Stimulated activated CD4-positive, alpha-beta T cell treated with anti-CD3 and anti-CD28 coated beads, TNF-alpha, amount 100 ng/mL, for 4 hours (primary cell): ENCODE measurements around the gene PSENEN.
A peak's percentile ranks its signal among the peaks of the same experiment; 100 is the strongest.

ENCODE experiments used
- DNase-seq, 3 experiments: peaks; one replicate each; pipeline ENCODE4 v3.0.0-alpha.2; 2020; ENCODE audit warnings: low read depth in 3 of 3

PSENEN gene, protein sequence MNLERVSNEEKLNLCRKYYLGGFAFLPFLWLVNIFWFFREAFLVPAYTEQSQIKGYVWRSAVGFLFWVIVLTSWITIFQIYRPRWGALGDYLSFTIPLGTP

GRCh38 chr19:35745328-35746086 lies at the start of gene PSENEN, which contains the start of gene U2AF1L4:
Gene PSENEN, plus strand, starts transcription at chr19:35745651. Its CDS starts 280 bp downstream, at chr19:35745931.
Gene U2AF1L4, minus strand, starts transcription at chr19:35745418. Its CDS starts 27 bp downstream, at chr19:35745391.
- DNase-seq = peak; percentile 80 to 94 (median 93)

- no peak for DNase-seq
Measured at GRCh38 chr19:35695895-35696422, 49.5 kb upstream of the PSENEN start.

GRCh38 chr19:35696835-35697234 lies 48.6 kb upstream of the PSENEN start:
- no peak for DNase-seq

DNA sequence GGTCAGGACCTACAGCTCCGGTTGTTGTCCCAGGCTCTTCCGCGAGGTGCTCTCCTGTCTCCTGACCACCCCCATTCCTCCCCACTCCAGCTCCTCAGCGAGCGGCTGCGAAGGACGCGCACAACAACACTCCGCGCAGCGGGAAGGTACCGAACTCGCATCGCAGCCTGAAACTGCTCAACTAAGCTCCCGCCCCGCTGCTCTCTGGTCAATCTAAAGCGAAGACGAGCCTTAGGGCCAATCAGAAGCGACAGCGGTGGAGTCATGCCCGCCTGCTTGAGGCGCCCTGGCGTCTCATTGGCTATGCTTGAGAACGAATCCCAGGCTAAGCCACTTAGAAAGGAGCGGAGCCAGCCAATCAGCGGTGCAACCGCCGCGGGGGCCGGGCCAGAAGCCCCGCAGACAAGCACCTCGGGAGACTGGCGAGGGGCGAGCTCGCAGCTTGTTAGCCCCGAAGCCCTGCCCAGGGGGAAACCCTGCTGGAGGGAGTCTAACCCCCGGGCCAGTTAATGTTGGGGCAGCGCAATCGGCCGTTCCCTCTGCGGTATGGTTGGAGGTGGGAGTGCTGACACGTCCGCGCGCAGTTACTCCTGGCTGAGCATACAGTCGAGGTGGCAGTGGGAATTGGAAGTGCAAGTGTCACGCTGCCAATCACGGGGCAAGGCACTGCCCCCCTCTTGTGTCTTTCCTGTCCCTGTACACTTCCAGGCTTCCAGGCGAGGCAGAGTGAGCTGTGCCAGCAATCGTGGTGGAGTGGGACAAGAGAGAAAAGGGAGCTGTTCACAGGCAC lies 43.0 kb upstream of the PSENEN start:
- DNase-seq = peak; percentile 74 to 87 (median 87)

DNA sequence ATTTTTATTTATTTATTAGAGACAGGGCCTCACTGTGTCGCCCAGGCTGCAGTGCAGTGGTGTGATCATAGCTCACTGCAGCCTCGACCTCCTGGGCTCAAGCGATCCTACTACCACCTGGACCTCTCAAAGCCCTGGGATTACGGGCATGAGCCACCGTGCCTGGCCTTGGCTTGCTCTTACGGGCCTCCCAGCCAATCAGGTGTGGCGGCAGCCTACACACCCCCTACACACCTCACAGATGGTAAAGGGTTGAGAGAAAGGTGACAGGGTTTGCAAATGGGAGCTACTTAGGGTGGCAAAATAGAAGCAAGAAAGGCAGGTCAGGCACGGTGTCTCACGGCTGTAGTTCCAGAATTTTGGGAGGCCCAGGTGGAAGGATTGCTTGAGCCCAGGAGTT lies 42.1 kb upstream of the PSENEN start:
- no peak for DNase-seq

- no peak for DNase-seq
Measured at GRCh38 chr19:35704218-35704617, 41.2 kb upstream of the PSENEN start, which contains the start of gene ZBTB32. Gene ZBTB32, plus strand, starts transcription at chr19:35704558. Its CDS starts 10,069 bp downstream, at chr19:35714627.

DNA sequence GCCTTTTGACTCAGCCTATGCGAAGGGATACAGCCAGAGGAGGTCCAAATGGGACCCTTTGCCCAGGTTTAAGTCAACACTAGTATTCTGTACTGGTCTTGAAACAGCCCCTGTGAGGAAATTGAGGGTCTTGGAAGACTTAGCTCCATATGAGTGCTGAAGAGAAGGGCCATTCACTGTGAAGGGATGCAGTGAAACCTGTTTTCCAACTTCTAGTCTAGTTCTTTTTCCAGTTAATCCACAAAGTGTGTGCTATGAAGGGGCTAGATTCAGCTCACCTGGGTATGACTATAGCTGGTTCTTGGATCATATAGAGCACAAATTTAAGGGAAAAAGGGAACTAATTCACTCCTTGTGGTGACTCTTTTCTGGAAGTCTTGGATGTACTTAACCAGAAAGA lies 37.1 kb upstream of the PSENEN start:
- DNase-seq = no peak

DNA sequence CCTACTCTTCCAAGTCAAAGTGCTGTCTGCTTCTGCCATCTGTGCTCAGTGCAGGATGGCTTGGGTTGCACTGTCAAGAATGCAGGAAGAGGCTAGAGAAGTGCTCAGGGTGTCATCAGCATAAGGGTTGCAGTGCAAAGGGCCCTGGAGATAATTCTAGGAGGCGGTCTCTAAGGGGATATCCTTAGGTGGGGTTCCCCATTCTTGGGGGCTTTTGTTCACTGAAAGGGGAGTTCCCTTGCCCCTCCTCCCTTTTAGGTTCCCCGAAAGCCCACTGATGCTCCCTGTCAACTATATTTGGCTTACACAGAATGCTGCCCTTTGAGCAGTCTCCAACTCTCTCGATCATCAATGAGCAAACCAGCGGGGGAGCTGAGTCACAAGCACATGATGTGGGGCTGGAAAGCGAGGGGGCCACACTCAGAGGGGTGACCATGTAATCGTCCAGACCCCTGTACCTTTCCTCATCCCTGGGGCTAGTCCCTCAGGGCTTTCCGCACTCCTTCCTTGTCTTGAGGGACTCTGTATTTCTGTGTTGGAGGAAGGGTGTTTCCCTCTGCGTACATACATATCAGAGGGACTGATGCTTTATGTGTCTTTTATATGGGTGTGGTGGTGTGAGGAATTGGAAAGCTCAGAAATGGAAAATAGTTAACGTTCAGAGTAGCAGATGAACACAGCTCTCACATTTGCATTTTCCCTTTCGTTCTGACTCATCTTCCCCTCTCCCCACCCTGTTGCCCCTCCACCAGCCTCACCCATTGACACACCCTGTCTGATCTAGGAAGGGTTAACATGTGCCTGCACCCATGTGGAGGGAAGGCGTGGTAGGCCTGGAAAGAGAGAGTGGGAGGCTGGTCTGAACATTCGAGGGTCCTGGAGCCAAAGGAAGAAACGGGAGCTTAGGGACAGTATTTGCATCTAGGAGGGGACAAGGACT lies 34.4 kb upstream of the PSENEN start:
- DNase-seq = peak in 1 of 3 experiments; percentile 41

DNA sequence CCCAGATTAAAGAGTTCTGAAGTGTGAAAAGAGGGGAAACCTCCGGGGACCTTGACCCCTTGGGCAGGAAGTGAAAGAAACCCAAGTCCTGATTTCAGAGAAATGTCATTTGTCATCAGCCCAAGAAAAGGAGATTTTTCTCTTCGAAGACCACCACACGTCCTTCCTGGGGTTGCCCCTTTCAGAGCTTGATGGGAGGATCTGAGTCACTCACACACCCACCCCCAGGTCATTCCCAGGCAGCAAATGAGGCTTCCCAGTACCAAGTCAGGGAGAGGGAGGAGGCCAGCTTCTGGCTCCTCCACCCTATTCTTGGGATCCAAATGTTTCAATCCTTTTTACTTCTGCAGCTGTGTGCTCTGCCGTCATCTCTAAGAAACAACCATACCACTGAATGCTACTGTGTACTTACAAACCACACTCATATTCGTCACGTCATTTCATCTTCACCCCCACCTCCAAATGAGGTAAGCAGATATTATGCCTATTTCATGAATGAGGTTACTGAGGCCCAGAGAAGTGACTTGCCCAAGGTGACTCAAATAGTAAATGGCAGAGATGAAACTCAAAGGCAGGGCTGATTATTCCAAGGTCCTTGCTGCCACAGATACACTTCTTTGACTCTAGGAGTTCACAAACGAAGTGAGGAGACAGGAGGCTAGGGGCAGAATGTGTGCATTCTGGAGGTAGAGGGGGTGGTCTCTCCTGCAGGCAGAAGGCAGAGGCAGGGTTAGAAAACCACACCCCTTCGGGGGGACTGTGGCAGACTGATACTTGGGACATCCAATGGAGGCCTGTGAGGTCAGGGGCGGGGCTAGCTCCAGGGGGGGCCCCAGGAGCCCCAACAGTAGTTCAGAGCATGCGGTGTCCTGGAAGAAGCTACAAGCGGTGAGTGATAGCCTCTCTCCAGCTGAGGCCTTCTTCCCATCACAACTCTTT lies 32.6 kb upstream of the PSENEN start:
- peak in 1 of 3 experiments; percentile 44 for DNase-seq

DNA sequence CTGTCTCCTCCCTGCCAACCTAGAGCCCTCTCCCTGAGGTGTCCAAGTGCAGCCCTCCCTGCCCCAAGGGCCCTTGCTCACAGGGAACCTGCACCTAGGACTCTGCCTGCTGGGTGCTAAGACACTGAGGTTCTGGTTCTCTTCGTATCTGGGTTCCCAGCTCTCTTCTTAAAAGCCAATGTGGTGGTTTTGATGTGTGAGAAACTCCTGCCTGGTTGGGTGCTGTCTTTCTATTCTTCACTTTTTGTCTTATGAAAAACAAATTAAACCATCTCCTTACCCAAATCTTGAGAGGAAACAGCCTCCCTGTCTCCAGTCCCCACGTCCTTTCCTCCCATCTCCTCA lies 32.0 kb upstream of the PSENEN start:
- DNase-seq = no peak

GRCh38 chr19:35713904-35714495 lies 31.5 kb upstream of the PSENEN start:
- DNase-seq = no peak

- DNase-seq = no peak
Measured at GRCh38 chr19:35714601-35715354, 30.7 kb upstream of the PSENEN start.

DNA sequence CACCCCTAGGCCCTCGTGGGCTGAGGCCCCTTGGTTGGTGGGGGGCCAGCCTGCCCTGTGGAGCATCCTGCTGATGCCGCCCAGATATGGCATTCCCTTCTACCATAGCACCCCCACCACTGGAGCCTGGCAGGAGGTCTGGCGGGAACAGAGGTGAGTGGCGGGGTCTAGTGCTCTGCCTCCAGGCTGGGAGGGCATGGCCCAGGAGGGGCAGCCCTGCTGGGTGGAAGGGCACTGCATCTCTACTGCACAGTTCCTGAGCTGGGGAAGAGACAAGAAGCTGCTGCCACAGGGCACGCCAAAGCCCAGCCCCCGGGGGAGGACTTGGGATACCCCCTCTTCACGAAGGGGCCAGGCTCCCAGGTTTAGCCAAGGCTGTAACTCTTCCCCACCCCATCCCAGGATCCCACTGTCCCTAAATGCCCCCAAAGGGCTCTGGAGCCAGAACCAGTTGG lies 30.1 kb upstream of the PSENEN start:
- no peak for DNase-seq

DNA sequence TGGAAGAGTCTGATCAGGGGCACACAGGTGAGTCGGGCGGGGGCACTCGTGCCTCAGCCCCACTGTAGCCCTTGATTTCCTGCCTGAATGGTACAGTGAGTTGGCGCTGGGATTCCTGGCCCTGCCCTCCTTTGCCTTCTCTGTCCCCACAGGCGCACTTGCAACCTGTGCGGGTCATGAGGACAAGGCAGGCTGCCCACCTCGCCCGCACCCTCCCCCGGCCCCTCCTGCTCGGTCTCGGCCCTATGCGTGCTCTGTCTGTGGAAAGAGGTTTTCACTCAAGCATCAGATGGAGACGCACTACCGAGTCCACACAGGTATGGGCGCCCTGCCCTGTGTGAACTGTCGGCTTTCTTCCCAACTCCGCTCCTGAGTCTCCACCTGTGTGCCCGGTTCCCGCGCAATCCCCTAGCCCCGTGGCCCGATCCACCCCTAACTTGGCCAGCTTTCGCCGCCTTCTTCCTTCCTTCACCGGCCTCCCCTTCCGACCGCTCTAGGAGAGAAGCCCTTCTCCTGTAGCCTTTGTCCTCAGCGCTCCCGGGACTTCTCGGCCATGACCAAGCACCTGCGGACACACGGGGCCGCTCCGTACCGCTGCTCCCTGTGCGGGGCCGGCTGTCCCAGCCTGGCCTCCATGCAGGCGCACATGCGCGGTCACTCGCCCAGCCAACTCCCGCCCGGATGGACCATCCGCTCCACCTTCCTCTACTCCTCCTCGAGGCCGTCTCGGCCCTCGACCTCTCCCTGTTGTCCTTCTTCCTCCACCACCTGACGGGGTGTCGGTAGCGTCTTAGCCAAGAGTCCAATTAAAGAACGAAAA lies 29.3 kb upstream of the PSENEN start:
- DNase-seq = no peak

DNA sequence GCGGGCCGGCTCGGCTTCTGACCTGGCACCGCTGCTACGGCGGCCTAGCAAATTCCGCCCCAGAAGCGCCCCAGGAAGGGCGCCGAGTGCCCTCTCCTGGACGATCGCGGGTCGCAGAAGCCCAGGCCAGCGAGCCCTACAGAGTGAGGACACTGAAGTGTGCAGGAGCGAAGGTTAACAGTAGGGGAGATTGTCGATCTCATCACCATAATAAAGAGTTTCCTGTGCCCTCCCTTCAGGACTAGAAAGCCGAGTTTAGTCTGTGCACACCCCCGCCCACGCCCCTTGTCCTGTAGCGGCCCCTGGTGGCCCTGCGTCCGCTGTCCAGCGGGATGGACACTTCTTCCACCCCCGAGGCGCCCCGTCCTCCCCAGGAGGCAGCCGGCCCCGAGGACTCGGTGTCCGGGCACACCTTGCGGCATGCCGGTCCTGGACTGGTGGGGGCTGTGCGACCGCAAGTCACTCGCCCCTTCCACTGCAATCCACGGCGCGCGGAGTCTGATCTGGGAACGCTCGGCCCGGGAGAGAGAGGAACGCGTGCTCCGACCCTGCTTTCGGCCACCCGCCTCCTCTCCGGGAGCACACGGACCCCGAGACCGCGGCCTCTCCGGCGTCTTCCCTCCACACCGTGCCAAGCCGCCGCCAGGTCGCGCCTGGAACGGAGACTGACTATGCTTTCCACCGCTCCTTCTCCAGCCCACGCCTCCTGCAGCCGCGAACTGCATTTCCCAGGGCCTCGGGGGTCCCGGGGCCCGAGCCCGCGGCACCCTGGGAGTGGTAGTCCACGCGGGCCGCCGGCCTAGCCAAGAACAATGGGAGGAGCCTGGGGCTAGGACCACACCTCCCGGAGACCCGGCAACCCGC lies 28.4 kb upstream of the PSENEN start:
- peak; percentile 93 to 94 (median 93) for DNase-seq

DNA sequence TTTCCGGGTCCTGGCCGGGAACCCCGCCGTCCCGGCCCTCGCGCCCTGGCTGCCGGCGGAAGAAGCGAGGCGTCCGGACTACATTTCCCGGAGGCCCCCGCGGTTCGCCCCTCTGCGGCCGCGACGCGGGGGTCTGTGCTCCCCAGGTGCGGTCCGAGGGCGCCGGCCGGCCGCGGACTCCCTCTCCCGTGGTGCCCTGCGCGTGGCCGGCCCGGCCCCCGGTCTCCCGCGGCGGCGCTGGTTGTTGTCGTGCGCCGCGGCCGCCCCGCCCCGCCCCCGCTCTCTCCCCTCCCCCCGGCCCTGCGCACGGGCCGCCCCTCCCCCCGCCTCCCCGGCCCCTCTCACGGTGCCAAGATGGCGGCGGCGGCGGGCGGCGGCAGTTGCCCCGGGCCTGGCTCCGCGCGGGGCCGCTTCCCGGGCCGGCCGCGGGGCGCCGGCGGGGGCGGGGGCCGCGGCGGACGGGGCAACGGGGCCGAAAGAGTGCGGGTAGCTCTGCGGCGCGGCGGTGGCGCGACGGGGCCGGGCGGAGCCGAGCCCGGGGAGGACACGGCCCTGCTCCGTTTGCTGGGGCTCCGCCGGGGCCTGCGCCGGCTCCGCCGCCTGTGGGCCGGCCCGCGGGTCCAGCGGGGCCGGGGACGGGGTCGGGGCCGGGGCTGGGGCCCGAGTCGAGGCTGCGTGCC lies 27.6 kb upstream of the PSENEN start, which contains the start of gene KMT2B:
KMT2B (plus strand) TSS at position 339 of the 680 bp plus-strand sequence; CDS start at position 355, 16 bp downstream.
- DNase-seq = peak in 1 of 3 experiments; percentile 54
